ENCODE data around the gene CDCA4. TPM values are rescaled to one million over a fixed set of nuclear protein-coding genes. Genes with fewer than 3 reads are reported as not detected.

Gene CDCA4
- total and polyA plus RNA-seq, 5 donors from 2014 or later = 12.8 to 16.7 (median 15.3) TPM

GRCh38 chr14:104967386-104968152, 53.3 kb downstream of the CDCA4 start:
- Histone ChIP-seq H3K4me3 (ENCODE audit: low read depth, low read length) (no peak overlapping the region), H3K9me3 (ENCODE audit: control insufficient read depth in 2 of 2, low read length in 2 of 2) (no peaks in the 10 kb centered on the region), H3K27ac (ENCODE audit: insufficient read depth, low read length, poor library complexity, severe bottlenecking) (no peak overlapping the region), H3K36me3 (ENCODE audit: control insufficient read depth, insufficient read depth, low read length) (no peaks in the 10 kb centered on the region), H3K27me3 (ENCODE audit: control insufficient read depth, insufficient read depth, low read length) (no peaks in the 10 kb centered on the region), H3K4me1 (ENCODE audit: control insufficient read depth, insufficient read depth, low read length, poor library complexity, severe bottlenecking) (no peaks in the 10 kb centered on the region)
- H3K9me3 Mint-ChIP-seq = no peaks in the 10 kb centered on the region
- DNase-seq = no peak
- H3K36me3 Mint-ChIP-seq = no peaks in the 10 kb centered on the region
- no peak overlapping the region for H3K27ac Mint-ChIP-seq
- no peaks in the 10 kb centered on the region for H3K4me1 Mint-ChIP-seq
- peaks cover 7% of the 10 kb centered on the region for H3K27me3 Mint-ChIP-seq
- ATAC-seq (ENCODE audit: low read depth in 2 of 2) = no peak
- H3K4me3 Mint-ChIP-seq = no peak overlapping the region

DNA sequence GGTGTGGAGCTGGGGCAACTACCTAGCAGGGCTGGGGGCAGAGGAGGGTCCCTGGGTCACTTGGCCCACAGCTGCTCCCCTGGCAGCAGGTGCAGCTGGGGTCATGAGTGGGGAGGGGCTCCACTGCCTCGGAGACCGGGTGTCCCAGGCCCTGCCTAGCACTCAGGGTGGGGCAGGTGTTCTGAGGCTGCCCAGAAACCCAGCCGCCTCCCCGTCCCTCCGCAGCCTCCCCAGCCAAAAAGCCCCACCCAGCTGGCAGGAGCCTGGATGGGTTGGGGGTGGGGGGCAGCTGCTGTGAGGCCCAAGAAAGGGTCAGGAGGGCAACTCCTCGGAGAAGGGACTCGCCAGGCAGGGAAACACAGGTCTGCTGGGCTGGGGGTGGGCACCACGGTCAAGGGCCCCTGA, 53.9 kb downstream of the CDCA4 start:
- Histone ChIP-seq H3K4me3 (ENCODE audit: low read depth, low read length) (no peak overlapping the region), H3K4me1 (ENCODE audit: control insufficient read depth, insufficient read depth, low read length, poor library complexity, severe bottlenecking) (no peaks in the 10 kb centered on the region), H3K9me3 (ENCODE audit: control insufficient read depth in 2 of 2, low read length in 2 of 2) (no peaks in the 10 kb centered on the region), H3K36me3 (ENCODE audit: control insufficient read depth, insufficient read depth, low read length) (no peaks in the 10 kb centered on the region), H3K27me3 (ENCODE audit: control insufficient read depth, insufficient read depth, low read length) (no peaks in the 10 kb centered on the region), H3K27ac (ENCODE audit: insufficient read depth, low read length, poor library complexity, severe bottlenecking) (no peak overlapping the region)
- no peaks in the 10 kb centered on the region for H3K9me3 Mint-ChIP-seq
- H3K4me3 Mint-ChIP-seq = no peak overlapping the region
- ATAC-seq (ENCODE audit: low read depth in 2 of 2) = no peak
- no peaks in the 10 kb centered on the region for H3K36me3 Mint-ChIP-seq
- no peak for DNase-seq
- H3K4me1 Mint-ChIP-seq = no peaks in the 10 kb centered on the region
- H3K27me3 Mint-ChIP-seq = peaks cover 7% of the 10 kb centered on the region
- no peak overlapping the region for H3K27ac Mint-ChIP-seq

- H3K4me3 ChIP-seq (ENCODE audit: low read depth, low read length) = no peak overlapping the region
- no peaks in the 10 kb centered on the region for H3K4me1 Mint-ChIP-seq
- H3K9me3 Mint-ChIP-seq = no peaks in the 10 kb centered on the region
- no peak overlapping the region for H3K4me3 Mint-ChIP-seq
- no peak for DNase-seq
- no peak overlapping the region for H3K27ac ChIP-seq (ENCODE audit: insufficient read depth, low read length, poor library complexity, severe bottlenecking)
- no peaks in the 10 kb centered on the region for H3K4me1 ChIP-seq (ENCODE audit: control insufficient read depth, insufficient read depth, low read length, poor library complexity, severe bottlenecking)
- no peaks in the 10 kb centered on the region for H3K9me3 ChIP-seq (ENCODE audit: control insufficient read depth in 2 of 2, low read length in 2 of 2)
- H3K27me3 ChIP-seq (ENCODE audit: control insufficient read depth, insufficient read depth, low read length) = no peaks in the 10 kb centered on the region
- ATAC-seq (ENCODE audit: low read depth in 2 of 2) = no peak
- H3K36me3 ChIP-seq (ENCODE audit: control insufficient read depth, insufficient read depth, low read length) = no peaks in the 10 kb centered on the region
- H3K27ac Mint-ChIP-seq = peak overlapping the region in 1 of 3 donors; percentile 26
- H3K36me3 Mint-ChIP-seq = no peaks in the 10 kb centered on the region
- H3K27me3 Mint-ChIP-seq = peaks cover 7% of the 10 kb centered on the region
Measured at GRCh38 chr14:104966261-104966865, 54.5 kb downstream of the CDCA4 start.

GRCh38 chr14:104965561-104966231, 55.2 kb downstream of the CDCA4 start:
- Histone ChIP-seq H3K36me3 (ENCODE audit: control insufficient read depth, insufficient read depth, low read length) (no peaks in the 10 kb centered on the region), H3K27ac (ENCODE audit: insufficient read depth, low read length, poor library complexity, severe bottlenecking) (no peak overlapping the region), H3K4me3 (ENCODE audit: low read depth, low read length) (no peak overlapping the region), H3K9me3 (ENCODE audit: control insufficient read depth in 2 of 2, low read length in 2 of 2) (no peaks in the 10 kb centered on the region), H3K27me3 (ENCODE audit: control insufficient read depth, insufficient read depth, low read length) (no peaks in the 10 kb centered on the region), H3K4me1 (ENCODE audit: control insufficient read depth, insufficient read depth, low read length, poor library complexity, severe bottlenecking) (no peaks in the 10 kb centered on the region)
- ATAC-seq (ENCODE audit: low read depth in 2 of 2) (no peak), DNase-seq (no peak)
- Mint-ChIP-seq H3K4me1 (no peaks in the 10 kb centered on the region), H3K4me3 (no peak overlapping the region), H3K9me3 (no peaks in the 10 kb centered on the region), H3K36me3 (no peaks in the 10 kb centered on the region), H3K27me3 (peaks cover 7% of the 10 kb centered on the region), H3K27ac (no peak overlapping the region)

DNA sequence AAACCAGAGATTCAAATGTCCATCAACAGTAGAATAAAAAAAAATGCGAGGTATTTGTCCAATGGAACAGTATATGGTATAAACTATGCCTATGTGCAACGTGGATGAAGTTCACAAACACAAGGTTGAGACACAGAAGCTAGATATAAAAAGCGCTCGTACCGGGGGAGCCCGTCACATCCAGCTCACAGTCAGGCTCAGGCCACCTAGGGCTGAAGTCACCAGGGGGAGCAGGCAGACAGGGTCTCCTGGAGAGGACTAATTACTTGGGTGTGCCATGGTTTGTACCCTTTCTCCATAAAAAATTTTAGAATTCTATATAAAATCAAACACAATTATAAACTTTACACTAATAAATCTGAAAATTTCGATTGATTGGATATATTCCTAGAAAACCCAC, 56.3 kb downstream of the CDCA4 start:
- DNase-seq (no peak), ATAC-seq (ENCODE audit: low read depth in 2 of 2) (no peak)
- Mint-ChIP-seq H3K4me1 (no peaks in the 10 kb centered on the region), H3K36me3 (no peaks in the 10 kb centered on the region), H3K27ac (peak overlapping the region in 1 of 3 donors; percentile 90), H3K4me3 (no peak overlapping the region), H3K9me3 (no peaks in the 10 kb centered on the region), H3K27me3 (peaks cover 16% of the 10 kb centered on the region)
- H3K4me1 ChIP-seq (ENCODE audit: control insufficient read depth, insufficient read depth, low read length, poor library complexity, severe bottlenecking) = no peaks in the 10 kb centered on the region
- no peaks in the 10 kb centered on the region for H3K36me3 ChIP-seq (ENCODE audit: control insufficient read depth, insufficient read depth, low read length)
- no peaks in the 10 kb centered on the region for H3K9me3 ChIP-seq (ENCODE audit: control insufficient read depth in 2 of 2, low read length in 2 of 2)
- no peak overlapping the region for H3K27ac ChIP-seq (ENCODE audit: insufficient read depth, low read length, poor library complexity, severe bottlenecking)
- H3K4me3 ChIP-seq (ENCODE audit: low read depth, low read length) = no peak overlapping the region
- no peaks in the 10 kb centered on the region for H3K27me3 ChIP-seq (ENCODE audit: control insufficient read depth, insufficient read depth, low read length)

Other genes starting within 250 kb of the CDCA4 start
- 86.0 TPM for gene AKT1, start 225.3 kb downstream of the CDCA4 start, total RNA-seq
- 10 to 100 TPM in 2 of 4 donors, 1 to 10 TPM in 2; 6.3 to 19.8 (median 12.4) TPM for gene AKT1, start 225.3 kb downstream of the CDCA4 start, polyA plus RNA-seq
- 3.6 TPM for gene ZBTB42, start 220.0 kb downstream of the CDCA4 start, total RNA-seq
- gene ZBTB42, start 220.0 kb downstream of the CDCA4 start, polyA plus RNA-seq = 1 to 10 TPM; 1.3 to 2.1 (median 1.9) TPM
- 3.1 TPM for gene CEP170B, start 155.8 kb downstream of the CDCA4 start, total RNA-seq
- gene CEP170B, start 155.8 kb downstream of the CDCA4 start, polyA plus RNA-seq = under 1 TPM in 1 of 4 donors, not detected in 3; 0.03 TPM
- gene PLD4, start 96.2 kb downstream of the CDCA4 start, total RNA-seq = not detected
- under 1 TPM in 2 of 4 donors, not detected in 2; 0.34 to 0.69 TPM for gene PLD4, start 96.2 kb downstream of the CDCA4 start, polyA plus RNA-seq
- not detected for gene AHNAK2, start 42.7 kb downstream of the CDCA4 start, total RNA-seq
- gene AHNAK2, start 42.7 kb downstream of the CDCA4 start, polyA plus RNA-seq = not detected
- gene CLBA1, start 35.3 kb downstream of the CDCA4 start, total RNA-seq = 0.89 TPM
- gene CLBA1, start 35.3 kb downstream of the CDCA4 start, polyA plus RNA-seq = 1 to 10 TPM in 1 of 4 donors, under 1 TPM in 2, not detected in 1; 0.32 to 1.1 (median 0.95) TPM
- 94.5 TPM for gene GPR132, start 44.3 kb upstream of the CDCA4 start, total RNA-seq
- 10 to 100 TPM in 3 of 4 donors, 1 to 10 TPM in 1; 8.8 to 17.5 (median 14.6) TPM for gene GPR132, start 44.3 kb upstream of the CDCA4 start, polyA plus RNA-seq
- gene JAG2, start 147.7 kb upstream of the CDCA4 start, total RNA-seq = 1.4 TPM
- gene JAG2, start 147.7 kb upstream of the CDCA4 start, polyA plus RNA-seq = under 1 TPM in 2 of 4 donors, not detected in 2; 0.05 to 0.23 TPM
- gene NUDT14, start 160.2 kb upstream of the CDCA4 start, total RNA-seq = 15.3 TPM
- gene NUDT14, start 160.2 kb upstream of the CDCA4 start, polyA plus RNA-seq = 10 to 100 TPM in 2 of 4 donors, 1 to 10 TPM in 2; 6.5 to 18.1 (median 10.6) TPM
- 39.4 TPM for gene BTBD6, start 227.4 kb upstream of the CDCA4 start, total RNA-seq
- gene BTBD6, start 227.4 kb upstream of the CDCA4 start, polyA plus RNA-seq = 10 to 100 TPM in 2 of 4 donors, 1 to 10 TPM in 2; 4.6 to 17.4 (median 9.0) TPM